Thoracic aorta (tissue), 2 donors: Measurements from ENCODE around the gene KDM7A. TPM values are rescaled to one million over a fixed set of nuclear protein-coding genes. Genes with fewer than 3 reads are reported as not detected.

Experiments
- ATAC-seq: fragments of 150-250 bp; one replicate; pipeline ENCODE4 v1.8.0; 2017; ENCODE audit warnings: low read depth; ENCODE audit not compliant: insufficient number of reproducible peaks, low FRiP score
- DNase-seq: peaks from one replicate; pipeline ENCODE4 v3.0.0-alpha.2; 2020; ENCODE audit warnings: low spot score
- H3K27ac ChIP-seq, 2 donors: fragments of 200-600 bp; sonication (generic); 1 replicate in 1 of 2; 2 replicates in 1 of 2; pipeline ENCODE4 v1.5.1; 2016; ENCODE audit warnings: mild to moderate bottlenecking in 2 of 2, moderate library complexity in 2 of 2
- H3K27me3 ChIP-seq: fragments of 200-600 bp; sonication (generic); replicated peaks from 2 replicates; pipeline ENCODE4 v1.6.0; 2016; ENCODE audit warnings: mild to moderate bottlenecking; ENCODE audit not compliant: insufficient read depth
- H3K36me3 ChIP-seq: fragments of 200-600 bp; sonication (generic); one replicate; pipeline ENCODE4 v1.5.1; 2016
- H3K4me1 ChIP-seq, 2 donors: fragments of 200-600 bp; sonication (generic); 1 replicate in 1 of 2; 2 replicates in 1 of 2; pipeline versions ENCODE4 v1.5.1 to v1.6.0; 2016; ENCODE audit warnings: low read depth in 2 of 2, mild to moderate bottlenecking in 1 of 2; ENCODE audit not compliant: control insufficient read depth in 1 of 2
- H3K4me3 ChIP-seq: fragments of 200-600 bp; sonication (generic); 2 replicates; pipeline ENCODE4 v1.5.1; 2016; ENCODE audit warnings: mild to moderate bottlenecking
- H3K9me3 ChIP-seq: fragments of 200-600 bp; sonication (generic); 2 replicates; pipeline ENCODE4 v1.5.1; 2016
- CTCF ChIP-seq: fragments of 200-600 bp; sonication (generic); IDR thresholded peaks from one replicate; pipeline ENCODE4 v1.5.1; 2019; ENCODE audit warnings: antibody characterized with exemption
- total RNA-seq, 2 donors: library from RNA; depleted of rRNA; stranded (reverse); fragments of >200 nt; gene quantifications; one replicate each; pipeline versions ENCODE4 v1.1.0 to v1.2.3, GENCODE V29; 2016

Gene KDM7A
- total RNA-seq, 2 donors from 2014 or later = 27.9 to 42.7 TPM

GRCh38 chr7:140182917-140183316 lies 6.1 kb upstream of the KDM7A start:
- Histone ChIP-seq H3K4me1 (peaks cover 0 to 5% of the 10 kb centered on the region in 2 donors), H3K27me3 (no peaks in the 10 kb centered on the region), H3K9me3 (no peaks in the 10 kb centered on the region), H3K36me3 (no peaks in the 10 kb centered on the region), H3K27ac (no peak overlapping the region), H3K4me3 (no peak overlapping the region)
- ATAC-seq (no peak), DNase-seq (no peak)
- TF ChIP-seq CTCF = no peak

- ATAC-seq (no peak), DNase-seq (no peak)
- Histone ChIP-seq H3K27ac (no peak overlapping the region), H3K9me3 (no peaks in the 10 kb centered on the region), H3K4me3 (no peak overlapping the region), H3K27me3 (no peaks in the 10 kb centered on the region), H3K4me1 (peaks cover 0 to 14% of the 10 kb centered on the region in 2 donors), H3K36me3 (no peaks in the 10 kb centered on the region)
- no peak for TF ChIP-seq CTCF
Measured at GRCh38 chr7:140179339-140179738, 2.6 kb upstream of the KDM7A start.

GRCh38 chr7:140176122-140176701 lies 571 bp downstream of the KDM7A start:
- ATAC-seq = peak; percentile 3
- H3K27me3 ChIP-seq = no peaks in the 10 kb centered on the region
- H3K36me3 ChIP-seq = no peaks in the 10 kb centered on the region
- no peak for DNase-seq
- no peaks in the 10 kb centered on the region for H3K9me3 ChIP-seq
- H3K4me3 ChIP-seq = peak overlapping the region; percentile 98
- H3K27ac ChIP-seq = peak overlapping the region; percentile 99 to 100
- peaks cover 0 to 18% of the 10 kb centered on the region in 2 donors for H3K4me1 ChIP-seq
- TF ChIP-seq CTCF = no peak

- Histone ChIP-seq H3K4me3 (peak overlapping the region; percentile 98), H3K27me3 (no peaks in the 10 kb centered on the region), H3K36me3 (no peaks in the 10 kb centered on the region), H3K27ac (peak overlapping the region; percentile 99 to 100), H3K4me1 (peaks cover 0 to 23% of the 10 kb centered on the region in 2 donors), H3K9me3 (no peaks in the 10 kb centered on the region)
- DNase-seq (peak; percentile 88), ATAC-seq (peak; percentile 71)
- peak; percentile 77 for TF ChIP-seq CTCF
Measured at GRCh38 chr7:140175221-140176121, 1.3 kb downstream of the KDM7A start.

GRCh38 chr7:140174217-140174616 lies 2.6 kb downstream of the KDM7A start:
- Histone ChIP-seq H3K4me1 (peaks cover 0 to 23% of the 10 kb centered on the region in 2 donors), H3K27ac (no peak overlapping the region)

More at GRCh38 chr7:140174217-140174616, 2.6 kb downstream of the KDM7A start:
- H3K9me3 ChIP-seq = no peaks in the 10 kb centered on the region
- H3K4me3 ChIP-seq = no peak overlapping the region
- ATAC-seq (no peak), DNase-seq (no peak)
- no peak for TF ChIP-seq CTCF
- no peaks in the 10 kb centered on the region for H3K36me3 ChIP-seq
- H3K27me3 ChIP-seq = no peaks in the 10 kb centered on the region
